Bronchial smooth muscle cell (primary cell): ENCODE data around the gene WDR13. TPM values are rescaled to one million over a fixed set of nuclear protein-coding genes. Genes with fewer than 3 reads are reported as not detected.

Source experiments
- total RNA-seq: library from RNA; depleted of rRNA; stranded (reverse); fragments of >200 nt; gene quantifications from 2 replicates; pipeline ENCODE4 v1.2.1, GENCODE V29; 2014

The WDR13 gene
- total RNA-seq, result 139 and 289 TPM in 2 replicates

DNA sequence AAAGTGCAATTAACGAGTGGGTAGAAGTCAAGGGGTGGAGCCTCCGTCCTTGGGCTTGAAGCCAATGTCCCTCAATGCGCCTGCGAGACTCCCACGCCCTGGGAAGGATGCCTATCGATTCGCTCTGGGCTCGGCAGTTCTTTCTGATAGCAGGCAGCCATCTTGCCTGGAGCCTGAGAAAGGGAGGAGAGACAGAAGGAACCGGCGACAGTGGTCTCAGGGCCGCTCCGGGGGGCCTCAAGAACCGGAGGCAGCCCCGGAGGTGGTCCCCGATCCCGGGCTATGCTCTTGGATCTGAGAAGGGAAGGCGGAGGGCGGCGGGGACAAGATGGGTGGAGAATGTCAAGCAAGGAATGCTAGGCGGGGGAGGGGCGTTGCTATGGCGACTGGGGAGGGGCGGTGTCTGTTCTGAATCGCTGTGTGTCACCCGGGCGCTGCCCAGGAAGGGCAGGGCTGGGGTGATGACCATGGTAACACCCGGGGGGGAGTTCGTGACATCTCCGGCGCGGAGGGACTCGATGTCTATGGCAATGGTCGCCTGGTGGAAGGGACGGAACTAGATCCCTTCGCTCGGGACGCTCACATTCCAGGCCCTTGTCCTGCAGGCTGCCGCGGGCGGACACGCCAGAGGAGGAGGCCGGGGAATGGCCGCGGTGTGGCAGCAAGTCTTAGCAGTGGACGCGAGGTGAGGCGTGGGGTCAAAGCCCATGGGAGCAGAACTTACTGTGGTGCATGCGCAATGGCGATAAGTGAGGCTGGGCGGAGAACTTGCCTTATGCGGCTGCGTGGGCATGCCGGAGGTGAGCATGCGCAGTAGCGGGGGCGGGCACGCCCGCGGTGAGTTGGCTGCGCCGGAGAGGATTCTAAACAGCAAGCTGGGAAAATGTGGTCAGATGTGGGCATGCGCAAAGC, at the start of gene WDR13:
Gene WDR13, plus strand, starts transcription at position 140 of the 912 bp plus-strand sequence. Its CDS starts 505 bp downstream, at position 645.

DNA sequence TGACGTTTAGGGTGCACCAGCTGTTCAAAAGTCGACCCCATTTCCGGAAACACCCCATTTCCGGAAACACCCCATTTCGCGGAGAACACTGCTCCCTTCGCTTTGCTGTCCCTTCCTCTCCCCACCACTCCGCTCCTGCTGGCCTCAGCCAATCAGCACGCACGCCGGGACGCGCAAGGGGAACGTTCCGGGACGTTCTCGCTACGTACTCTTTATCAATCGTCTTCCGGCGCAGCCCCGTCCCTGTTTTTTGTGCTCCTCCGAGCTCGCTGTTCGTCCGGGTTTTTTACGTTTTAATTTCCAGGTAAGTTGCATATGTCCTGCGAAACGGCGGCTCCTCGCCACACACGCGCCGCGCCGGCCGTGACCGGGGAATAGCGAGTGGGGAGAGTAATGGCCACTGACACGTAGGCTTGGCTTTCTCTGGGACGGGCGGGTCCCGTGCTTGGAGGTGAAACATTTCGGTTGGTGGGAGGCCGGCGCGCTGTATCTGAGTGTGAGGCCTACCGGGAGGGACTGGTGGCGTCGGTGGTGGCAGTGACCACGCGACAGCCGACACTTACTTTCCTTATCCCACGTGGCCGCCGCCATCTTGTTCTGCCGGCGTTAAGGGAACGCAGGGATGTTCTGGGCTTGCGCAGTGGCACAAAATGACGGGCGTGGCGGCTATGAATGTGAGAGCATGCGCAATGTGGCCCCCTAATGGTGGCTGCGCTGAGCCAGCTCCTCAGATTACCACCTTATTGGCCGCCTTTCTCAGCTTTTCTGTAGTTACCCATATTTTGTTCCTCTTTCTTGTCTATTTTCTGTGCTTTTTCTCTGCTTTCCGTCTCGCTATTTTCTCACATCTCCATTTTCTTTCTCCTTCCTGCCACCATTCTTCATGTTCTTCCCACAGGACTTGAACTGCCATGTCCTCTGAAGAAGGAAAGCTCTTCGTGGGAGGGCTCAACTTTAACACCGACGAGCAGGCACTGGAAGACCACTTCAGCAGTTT, 22.7 kb upstream of the WDR13 start, which contains the start of gene RBM3:
Gene RBM3, plus strand, starts transcription at position 215 of the 997 bp plus-strand sequence. Its CDS starts 697 bp downstream, at position 912.

Other genes starting within 250 kb of the WDR13 start
- not detected in 2 replicates for gene SSX3, start 240.8 kb upstream of the WDR13 start, total RNA-seq
- not detected in 2 replicates for gene SSX4, start 214.0 kb upstream of the WDR13 start, total RNA-seq
- gene SSX4B, start 185.5 kb upstream of the WDR13 start, total RNA-seq, result not detected in 2 replicates
- 40.0 and 44.6 TPM in 2 replicates for gene SLC38A5, start 127.2 kb upstream of the WDR13 start, total RNA-seq
- 24.0 and 27.0 TPM in 2 replicates for gene FTSJ1, start 121.3 kb upstream of the WDR13 start, total RNA-seq
- gene PORCN, start 88.5 kb upstream of the WDR13 start, total RNA-seq, result 7.3 and 10.1 TPM in 2 replicates
- gene EBP, start 75.7 kb upstream of the WDR13 start, total RNA-seq, result 26.8 and 52.2 TPM in 2 replicates
- gene TBC1D25, start 57.8 kb upstream of the WDR13 start, total RNA-seq, result 4.4 and 5.7 TPM in 2 replicates
- gene RBM3, start 23.0 kb upstream of the WDR13 start, total RNA-seq, result 63.7 and 238 TPM in 2 replicates
- 0.26 and 0.32 TPM in 2 replicates for gene WAS, start 86.3 kb downstream of the WDR13 start, total RNA-seq
- 0.86 and 1.7 TPM in 2 replicates for gene SUV39H1, start 99.2 kb downstream of the WDR13 start, total RNA-seq
- not detected in 2 replicates for gene GLOD5, start 164.3 kb downstream of the WDR13 start, total RNA-seq
- not detected in 2 replicates for gene GATA1, start 189.1 kb downstream of the WDR13 start, total RNA-seq
- 17.7 and 26.3 TPM in 2 replicates for gene HDAC6, start 204.6 kb downstream of the WDR13 start, total RNA-seq
- gene ERAS, start 229.0 kb downstream of the WDR13 start, total RNA-seq, result not detected in 2 replicates
- 0.09 and 0.16 TPM in 2 replicates for gene PCSK1N, start 238.1 kb downstream of the WDR13 start, total RNA-seq